HepG2 (cell line): ENCODE measurements around the gene GRM7.

Source experiments
- NAIF1 ChIP-seq: sonication (generic); formaldehyde crosslinking; IDR thresholded peaks from 2 replicates; pipeline ENCODE4 v1.5.0; 2020; ENCODE audit warnings: mild to moderate bottlenecking, missing genetic modification reagents, borderline replicate concordance
- POLR2A ChIP-seq, 2 experiments: IDR thresholded peaks; 2 replicates each; pipeline ENCODE4 v1.6.1; 2011; ENCODE audit warnings: low read depth in 2 of 2, low read length in 2 of 2, mild to moderate bottlenecking in 1 of 2, moderate library complexity in 1 of 2; ENCODE audit not compliant: insufficient read depth in 1 of 2
- RARG ChIP-seq: sonication (generic); formaldehyde crosslinking; IDR thresholded peaks from 2 replicates; pipeline ENCODE4 v1.4.0; 2020; ENCODE audit warnings: low read depth, mild to moderate bottlenecking, missing genetic modification reagents
- REST ChIP-seq, 2 experiments: IDR thresholded peaks; 2 replicates each; pipeline ENCODE4 v1.6.1; 2011 to 2012; ENCODE audit warnings: low read length in 2 of 2, borderline replicate concordance in 1 of 2, low read depth in 1 of 2, mild to moderate bottlenecking in 1 of 2, moderate library complexity in 1 of 2
- SRY ChIP-seq: sonication (generic); formaldehyde crosslinking; IDR thresholded peaks from 2 replicates; pipeline ENCODE4 v1.8.0; 2022; ENCODE audit warnings: mild to moderate bottlenecking, missing genetic modification reagents
- TP53 ChIP-seq: sonication (generic); formaldehyde crosslinking; conservative IDR thresholded peaks from 2 replicates; pipeline ENCODE4 v1.4.0; 2020; ENCODE audit warnings: missing genetic modification reagents
- ZNF430 ChIP-seq: sonication (generic); formaldehyde crosslinking; IDR thresholded peaks from 2 replicates; pipeline ENCODE4 v1.9.0; 2021; ENCODE audit warnings: mild to moderate bottlenecking, missing genetic modification reagents
- ZNF800 ChIP-seq: sonication (generic); formaldehyde crosslinking; IDR thresholded peaks from 2 replicates; pipeline ENCODE4 v1.4.0; 2020; ENCODE audit warnings: missing genetic modification reagents
- TF ChIP-seq, protein P1 (sequence below): sonication (generic); formaldehyde crosslinking; IDR thresholded peaks from 2 replicates; pipeline ENCODE4 v1.8.1; 2023; ENCODE audit warnings: mild to moderate bottlenecking, missing genetic modification reagents
- TF ChIP-seq, protein P2 (sequence below): sonication (generic); formaldehyde crosslinking; conservative IDR thresholded peaks from 2 replicates; pipeline ENCODE4 v1.4.0; 2020; ENCODE audit warnings: missing genetic modification reagents

GRCh38 chr3:7082244-7082643 is 221.3 kb downstream of the GRM7 start:
- TF ChIP-seq ZNF430 (CRISPR knock-in tag) (no peak), NAIF1 (CRISPR knock-in tag) (no peak), TP53 (CRISPR knock-in tag) (no peak), SRY (CRISPR knock-in tag) (no peak), POLR2A (IDR thresholded peaks at IDR 0.05; ENCODE audit: insufficient read depth in 1 of 2, low read depth in 2 of 2, low read length in 2 of 2) (no peak), RARG (CRISPR knock-in tag) (no peak), REST (IDR thresholded peaks at IDR 0.05; ENCODE audit: borderline replicate concordance in 1 of 2, low read depth in 1 of 2, low read length in 2 of 2) (no peak), ZNF800 (no peak)
- TF ChIP-seq, protein P1, sequence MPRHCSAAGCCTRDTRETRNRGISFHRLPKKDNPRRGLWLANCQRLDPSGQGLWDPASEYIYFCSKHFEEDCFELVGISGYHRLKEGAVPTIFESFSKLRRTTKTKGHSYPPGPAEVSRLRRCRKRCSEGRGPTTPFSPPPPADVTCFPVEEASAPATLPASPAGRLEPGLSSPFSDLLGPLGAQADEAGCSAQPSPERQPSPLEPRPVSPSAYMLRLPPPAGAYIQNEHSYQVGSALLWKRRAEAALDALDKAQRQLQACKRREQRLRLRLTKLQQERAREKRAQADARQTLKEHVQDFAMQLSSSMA (CRISPR knock-in tag) = no peak
- TF ChIP-seq, protein P2, sequence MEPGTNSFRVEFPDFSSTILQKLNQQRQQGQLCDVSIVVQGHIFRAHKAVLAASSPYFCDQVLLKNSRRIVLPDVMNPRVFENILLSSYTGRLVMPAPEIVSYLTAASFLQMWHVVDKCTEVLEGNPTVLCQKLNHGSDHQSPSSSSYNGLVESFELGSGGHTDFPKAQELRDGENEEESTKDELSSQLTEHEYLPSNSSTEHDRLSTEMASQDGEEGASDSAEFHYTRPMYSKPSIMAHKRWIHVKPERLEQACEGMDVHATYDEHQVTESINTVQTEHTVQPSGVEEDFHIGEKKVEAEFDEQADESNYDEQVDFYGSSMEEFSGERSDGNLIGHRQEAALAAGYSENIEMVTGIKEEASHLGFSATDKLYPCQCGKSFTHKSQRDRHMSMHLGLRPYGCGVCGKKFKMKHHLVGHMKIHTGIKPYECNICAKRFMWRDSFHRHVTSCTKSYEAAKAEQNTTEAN (CRISPR knock-in tag) = no peak
